SK-N-MC (cell line): ENCODE results near the gene SLC4A7.

Experiments used
- DNase-seq: peaks from one replicate; pipeline ENCODE4 v3.0.0-alpha.2; 2011; ENCODE audit warnings: low read depth, low spot score
- H3K27ac ChIP-seq: fragments of 200-600 bp; sonication (generic); 2 replicates; pipeline ENCODE4 v1.5.1; 2016; ENCODE audit warnings: mixed run types
- H3K36me3 ChIP-seq: fragments of 200-600 bp; sonication (generic); 2 replicates; pipeline ENCODE4 v1.6.1; 2017; ENCODE audit warnings: antibody characterized with exemption, low read length, mixed read lengths; ENCODE audit not compliant: insufficient read depth
- H3K4me3 ChIP-seq: fragments of 200-600 bp; sonication (generic); 2 replicates; pipeline ENCODE4 v1.5.1; 2016
- H3K9ac ChIP-seq: fragments of 200-600 bp; sonication (generic); 2 replicates; pipeline ENCODE4 v1.8.0; 2017; ENCODE audit warnings: mixed run types, mixed read lengths; ENCODE audit not compliant: insufficient read length
- H3K9me3 ChIP-seq: fragments of 200-600 bp; sonication (generic); 2 replicates; pipeline ENCODE4 v1.6.1; 2017; ENCODE audit warnings: low read depth, mild to moderate bottlenecking, antibody characterized with exemption, low read length, moderate library complexity, mixed read lengths
- EZH2 ChIP-seq: fragments of 200-600 bp; sonication (generic); IDR thresholded peaks from one replicate; pipeline ENCODE4 v1.6.1; 2017; ENCODE audit warnings: antibody characterized with exemption
- FOXP2 ChIP-seq: optimal IDR thresholded peaks from 2 replicates; pipeline ENCODE3; 2011; ENCODE audit warnings: mild to moderate bottlenecking, moderate library complexity; ENCODE audit not compliant: insufficient read depth; ENCODE audit errors: extremely low read length, control extremely low read depth
- POLR2AphosphoS5 ChIP-seq: IDR thresholded peaks from 2 replicates; pipeline ENCODE4 v1.6.1; 2012; ENCODE audit warnings: mild to moderate bottlenecking, low read depth, low read length, borderline replicate concordance

The SLC4A7 gene

GRCh38 chr3:27391796-27392195 is 92.4 kb downstream of the SLC4A7 start:
- Histone ChIP-seq H3K36me3 (no peaks in the 10 kb centered on the region), H3K9ac (no peak overlapping the region), H3K4me3 (no peak overlapping the region), H3K9me3 (no peaks in the 10 kb centered on the region), H3K27ac (no peak overlapping the region)
- TF ChIP-seq EZH2 (no peak), POLR2AphosphoS5 (no peak), FOXP2 (no peak)
- no peak for DNase-seq

- no peaks in the 10 kb centered on the region for H3K9me3 ChIP-seq
- H3K4me3 ChIP-seq, result no peak overlapping the region
- no peak overlapping the region for H3K9ac ChIP-seq
- DNase-seq, result no peak
- TF ChIP-seq EZH2 (no peak), FOXP2 (no peak), POLR2AphosphoS5 (no peak)
- no peaks in the 10 kb centered on the region for H3K36me3 ChIP-seq
- H3K27ac ChIP-seq, result no peak overlapping the region
Measured at GRCh38 chr3:27387625-27388024, 96.6 kb downstream of the SLC4A7 start.

GRCh38 chr3:27385504-27385903 is 98.7 kb downstream of the SLC4A7 start:
- Histone ChIP-seq H3K9me3 (no peaks in the 10 kb centered on the region), H3K27ac (no peak overlapping the region), H3K36me3 (no peaks in the 10 kb centered on the region), H3K9ac (no peak overlapping the region), H3K4me3 (no peak overlapping the region)
- TF ChIP-seq POLR2AphosphoS5 (no peak), FOXP2 (no peak), EZH2 (no peak)
- DNase-seq, result no peak

GRCh38 chr3:27384191-27384590 is 100.0 kb downstream of the SLC4A7 start:
- H3K27ac ChIP-seq, result no peak overlapping the region
- H3K36me3 ChIP-seq, result no peaks in the 10 kb centered on the region
- H3K4me3 ChIP-seq, result no peak overlapping the region
- H3K9ac ChIP-seq, result no peak overlapping the region
- DNase-seq, result no peak
- no peak for TF ChIP-seq EZH2
- no peak for TF ChIP-seq FOXP2
- no peak for TF ChIP-seq POLR2AphosphoS5
- no peaks in the 10 kb centered on the region for H3K9me3 ChIP-seq

DNA sequence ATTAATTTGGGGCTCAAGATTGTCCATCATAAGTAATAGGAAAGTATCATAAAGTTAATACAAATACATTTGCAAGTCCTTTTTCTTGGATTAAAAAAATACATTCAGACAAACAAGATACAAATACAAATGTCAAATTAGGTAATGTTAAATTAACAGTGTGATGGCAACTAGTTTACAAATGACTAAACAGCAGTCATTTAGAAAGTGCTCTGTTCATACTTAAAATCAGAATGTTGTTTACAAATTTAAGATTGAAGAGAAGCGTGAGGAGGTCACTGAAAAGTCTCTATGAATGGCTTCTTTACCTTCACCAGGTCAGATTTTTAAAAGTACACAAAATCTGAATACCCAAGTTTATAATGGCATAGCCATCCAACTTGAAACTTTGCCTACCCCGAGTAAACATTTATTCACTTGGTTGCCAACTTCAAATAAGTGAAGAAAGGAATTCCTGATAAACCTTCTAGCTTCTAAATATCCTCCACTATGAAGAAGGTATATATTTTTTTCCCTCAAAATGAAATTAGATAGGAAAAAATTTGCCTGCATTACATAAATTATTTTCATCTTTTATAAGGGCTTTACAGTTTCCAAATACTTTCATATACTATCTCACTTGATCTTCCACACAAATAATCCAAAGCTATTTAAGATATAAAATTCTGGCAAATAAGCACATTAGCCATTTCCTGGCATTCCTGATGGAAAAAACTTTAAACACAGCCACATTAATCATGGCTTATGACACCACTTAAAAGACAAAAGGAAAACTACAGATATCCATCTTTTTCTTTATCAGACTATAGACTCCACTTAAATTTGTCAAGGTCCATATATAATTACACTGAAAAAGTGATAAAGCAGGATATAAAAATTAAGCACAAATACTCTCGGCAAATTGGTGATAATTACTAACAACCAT is 103.5 kb downstream of the SLC4A7 start:
- no peak overlapping the region for H3K27ac ChIP-seq
- TF ChIP-seq FOXP2, result no peak
- no peak for TF ChIP-seq POLR2AphosphoS5
- no peak for TF ChIP-seq EZH2
- no peak overlapping the region for H3K9ac ChIP-seq
- no peaks in the 10 kb centered on the region for H3K36me3 ChIP-seq
- H3K9me3 ChIP-seq, result no peaks in the 10 kb centered on the region
- DNase-seq, result no peak
- H3K4me3 ChIP-seq, result no peak overlapping the region

DNA sequence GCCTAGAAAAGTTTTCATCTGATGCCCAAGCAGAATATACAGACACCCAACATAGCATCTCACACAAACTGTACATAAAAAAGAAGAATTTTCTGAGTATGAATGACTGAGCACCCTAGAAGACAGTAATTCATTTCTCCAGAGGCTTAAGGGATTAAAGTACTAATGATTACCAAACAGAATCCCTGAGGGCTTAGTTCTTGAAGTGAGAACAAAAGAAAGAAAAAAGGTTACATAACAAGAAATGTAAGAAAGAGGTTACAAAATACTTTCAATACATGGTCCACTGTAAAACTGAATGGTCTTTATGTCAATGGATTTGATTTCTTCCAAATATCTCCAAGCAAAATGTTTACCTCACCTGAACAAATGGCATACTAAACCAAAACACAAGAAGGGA is 105.9 kb downstream of the SLC4A7 start:
- Histone ChIP-seq H3K4me3 (no peak overlapping the region), H3K36me3 (no peaks in the 10 kb centered on the region), H3K9ac (no peak overlapping the region), H3K9me3 (no peaks in the 10 kb centered on the region), H3K27ac (no peak overlapping the region)
- TF ChIP-seq FOXP2 (no peak), POLR2AphosphoS5 (no peak), EZH2 (no peak)
- DNase-seq, result no peak

GRCh38 chr3:27376109-27376772 is 107.9 kb downstream of the SLC4A7 start:
- no peaks in the 10 kb centered on the region for H3K36me3 ChIP-seq
- H3K27ac ChIP-seq, result no peak overlapping the region
- no peak overlapping the region for H3K9ac ChIP-seq
- DNase-seq, result no peak
- H3K4me3 ChIP-seq, result no peak overlapping the region
- TF ChIP-seq FOXP2 (no peak), POLR2AphosphoS5 (no peak), EZH2 (no peak)
- H3K9me3 ChIP-seq, result no peaks in the 10 kb centered on the region

GRCh38 chr3:27368831-27369607 is 115.2 kb downstream of the SLC4A7 start, which contains the start of gene NEK10:
TSS of gene NEK10 (minus strand) at chr3:27369383. CDS start at chr3:27352882, 16,501 bp downstream.
- H3K36me3 ChIP-seq, result no peaks in the 10 kb centered on the region
- no peaks in the 10 kb centered on the region for H3K9me3 ChIP-seq
- no peak for DNase-seq
- H3K9ac ChIP-seq, result no peak within 1 kb of the TSS
- peak within 1 kb of the TSS; percentile 76 for H3K4me3 ChIP-seq
- no peak within 1 kb of the TSS for H3K27ac ChIP-seq
- TF ChIP-seq FOXP2 (no peak), EZH2 (no peak), POLR2AphosphoS5 (no peak)
